Adrenal gland (tissue), 5 donors: ENCODE data around the gene SOX1.

Source experiments
- CTCF ChIP-seq, 6 experiments: fragments of 450-650 bp in 4 of 6; fragments of 200-600 bp in 2 of 6; sonication (generic) in 1 of 6; IDR thresholded peaks; 1 replicate in 5 of 6; 2 replicates in 1 of 6; pipeline versions ENCODE4 v1.5.1 to v1.8.0; 2016 to 2021; ENCODE audit warnings: antibody characterized with exemption in 6 of 6, mild to moderate bottlenecking in 2 of 6, moderate library complexity in 1 of 6
- POLR2A ChIP-seq, 2 donors: fragments of 450-650 bp; IDR thresholded peaks; one replicate each; pipeline ENCODE4 v1.6.1; 2017; ENCODE audit warnings: antibody characterized with exemption in 2 of 2, mild to moderate bottlenecking in 2 of 2, moderate library complexity in 1 of 2
- donor health status: DM: no; HTN: no; CAD: no.

- TF ChIP-seq CTCF (IDR thresholded peaks at IDR 0.05) (no peak), POLR2A (IDR thresholded peaks at IDR 0.05) (no peak)
Measured at GRCh38 chr13:112069845-112070251, 2.9 kb downstream of the SOX1 start.
